K562 (cell line): Measurements from ENCODE around the gene APOC1. TPM values are rescaled to one million over a fixed set of nuclear protein-coding genes. Genes with fewer than 3 reads are reported as not detected.

ENCODE experiments used
- ATAC-seq: fragments of 200-7000 bp; cut with Tn5 transposase; 3 replicates; pipeline ENCODE4 v1.9.1; 2020; ENCODE audit warnings: moderate library complexity
- BruUV-seq: library from RNA; stranded (reverse); fragments of 400-500 nt; replicated peaks from 2 replicates; lab custom pipeline; 2021; lab: Mats Ljungman, UMichigan
- CTCF ChIA-PET: fragments of 300-600 bp; formaldehyde crosslinking; extraction: SDS; loops from one replicate; lab custom pipeline; 2021; ENCODE audit warnings: low intra/inter-chr PET ratio; lab: Yijun Ruan, JAX
- POLR2A ChIA-PET: fragments of 300-600, 350-650 bp; sonication (Branson Sonifier 250); formaldehyde crosslinking; extraction: SDS; loops from one replicate; lab custom pipeline; 2021; ENCODE audit warnings: antibody characterized with exemption, inconsistent platforms; lab: Yijun Ruan, JAX
- DNase-seq, 4 experiments: peaks; one replicate each; pipeline versions ENCODE4 v3.0.0 to v3.0.0-alpha.2; 2011 to 2018; ENCODE audit warnings: low spot score in 3 of 4, mixed read lengths in 3 of 4; ENCODE audit errors: extremely low read depth in 1 of 4
- FAIRE-seq: peaks from 2 replicates; lab custom pipeline; 2011; peaks lifted over from hg19 to GRCh38; lab: Jason Lieb, UNC
- H2AFZ ChIP-seq: 2 replicates; pipeline ENCODE4 v1.6.0; 2011; ENCODE audit warnings: low read depth, low read length, control low read depth, inconsistent platforms
- H3K27ac ChIP-seq: fragments of 200-600 bp; 3 replicates; pipeline ENCODE4 v1.8.0; 2011; ENCODE audit warnings: low read depth, mild to moderate bottlenecking, control low read depth, inconsistent platforms, low read length, moderate library complexity, mixed read lengths; ENCODE audit errors: extremely low read depth
- H3K27me3 ChIP-seq, 2 experiments: fragments of 300-600 bp in 1 of 2; 2 replicates in 1 of 2; 3 replicates in 1 of 2; pipeline versions ENCODE4 v1.6.0 to v1.8.0; 2011; ENCODE audit warnings: inconsistent platforms in 2 of 2, low read length in 2 of 2, mild to moderate bottlenecking in 1 of 2, mixed read lengths in 1 of 2, moderate library complexity in 1 of 2; ENCODE audit not compliant: control insufficient read depth in 2 of 2, insufficient read depth in 2 of 2
- H3K36me3 ChIP-seq: fragments of 300-600 bp; 3 replicates; pipeline ENCODE4 v1.8.0; 2011; ENCODE audit warnings: mild to moderate bottlenecking, low read length, inconsistent platforms; ENCODE audit not compliant: control insufficient read depth, insufficient read depth
- H3K4me1 ChIP-seq, 2 experiments: fragments of 200-600 bp in 1 of 2; replicated peaks in 1 of 2; 2 replicates in 1 of 2; 3 replicates in 1 of 2; pipeline versions ENCODE4 v1.5.1 to v1.8.0; 2011; ENCODE audit warnings: inconsistent platforms in 2 of 2, low read length in 2 of 2, mild to moderate bottlenecking in 1 of 2, mixed read lengths in 1 of 2, moderate library complexity in 1 of 2; ENCODE audit not compliant: control insufficient read depth in 2 of 2, insufficient read depth in 2 of 2
- H3K4me2 ChIP-seq: 2 replicates; pipeline ENCODE4 v1.6.1; 2011; ENCODE audit warnings: low read length, control low read depth, inconsistent platforms, mixed read lengths; ENCODE audit not compliant: insufficient read depth
- H3K4me3 ChIP-seq: fragments of 200-600 bp; sonication (generic), shearing (Covaris generic); 2 replicates; pipeline ENCODE4 v1.5.1; 2016; ENCODE audit warnings: control low read depth, inconsistent platforms
- H3K79me2 ChIP-seq: fragments of 200-600 bp; 3 replicates; pipeline ENCODE4 v1.8.0; 2011; ENCODE audit warnings: low read length, inconsistent platforms; ENCODE audit not compliant: control insufficient read depth, insufficient read depth
- H3K9ac ChIP-seq, 2 experiments: 2 replicates each; pipeline versions ENCODE4 v1.6.0 to v1.6.1; 2011; ENCODE audit warnings: low read depth in 2 of 2, low read length in 2 of 2, control low read depth in 1 of 2, inconsistent platforms in 1 of 2, mild to moderate bottlenecking in 1 of 2, mixed read lengths in 1 of 2; ENCODE audit not compliant: insufficient read depth in 1 of 2
- H3K9me1 ChIP-seq: one replicate; pipeline ENCODE4 v1.6.0; 2011; ENCODE audit warnings: inconsistent platforms, mild to moderate bottlenecking, low read length, moderate library complexity; ENCODE audit not compliant: control insufficient read depth, insufficient read depth
- H3K9me3 ChIP-seq: replicated peaks from 2 replicates; pipeline ENCODE4 v1.5.1; 2011; ENCODE audit warnings: low read depth, low read length, inconsistent platforms; ENCODE audit not compliant: control insufficient read depth, insufficient read depth
- H4K20me1 ChIP-seq: replicated peaks from 2 replicates; pipeline ENCODE4 v1.6.1; 2011; ENCODE audit warnings: low read length, inconsistent platforms, mixed read lengths; ENCODE audit not compliant: control insufficient read depth, insufficient read depth
- BRD4 ChIP-seq: fragments of 200-600 bp; sonication (generic); IDR thresholded peaks from 2 replicates; pipeline ENCODE4 v1.6.1; 2017; ENCODE audit warnings: inconsistent platforms
- ERF ChIP-seq: fragments of 450-650 bp; formaldehyde crosslinking; IDR thresholded peaks from 2 replicates; pipeline ENCODE4 v1.4.0; 2020; ENCODE audit warnings: mild to moderate bottlenecking, mixed read lengths
- FOSL1 ChIP-seq: fragments of 200-800 bp; sonication (Bioruptor generic); conservative IDR thresholded peaks from 2 replicates; pipeline ENCODE4 v1.6.1; 2016; ENCODE audit warnings: missing genetic modification characterization, missing compliant biosample characterization
- FOXJ2 ChIP-seq: fragments of 200-800 bp; sonication (Bioruptor generic); IDR thresholded peaks from 2 replicates; pipeline ENCODE4 v1.6.1; 2016; ENCODE audit warnings: missing genetic modification characterization, missing compliant biosample characterization
- GABPB1 ChIP-seq: sonication (generic); formaldehyde crosslinking; IDR thresholded peaks from 2 replicates; pipeline ENCODE4 v1.8.0; 2022; ENCODE audit warnings: mild to moderate bottlenecking, missing genetic modification reagents
- KAT7 ChIP-seq: sonication (generic); formaldehyde crosslinking; IDR thresholded peaks from 2 replicates; pipeline ENCODE4 v1.8.0; 2022; ENCODE audit warnings: missing genetic modification reagents, mild to moderate bottlenecking, borderline replicate concordance
- MTA1 ChIP-seq: fragments of 450-650 bp; IDR thresholded peaks from 2 replicates; pipeline ENCODE4 v1.6.1; 2017; ENCODE audit warnings: borderline replicate concordance
- NFXL1 ChIP-seq: fragments of 450-650 bp; formaldehyde crosslinking; IDR thresholded peaks from 2 replicates; pipeline ENCODE4 v1.4.0; 2021; ENCODE audit warnings: mild to moderate bottlenecking
- PHF20 ChIP-seq: fragments of 450-650 bp; IDR thresholded peaks from 2 replicates; pipeline ENCODE4 v1.6.1; 2018; ENCODE audit not compliant: partially characterized antibody
- POLR2AphosphoS2 ChIP-seq: IDR thresholded peaks from 2 replicates; pipeline ENCODE4 v1.6.1; 2012; ENCODE audit warnings: low read length, improper control_type of control experiment
- RB1 ChIP-seq: fragments of 450-650 bp; IDR thresholded peaks from 2 replicates; pipeline ENCODE4 v1.6.1; 2017; ENCODE audit warnings: low read depth, mild to moderate bottlenecking
- VEZF1 ChIP-seq: fragments of 200-800 bp; sonication (Bioruptor generic); IDR thresholded peaks from 2 replicates; pipeline ENCODE4 v1.6.1; 2017; ENCODE audit warnings: missing genetic modification characterization, missing compliant biosample characterization
- ZNF143 ChIP-seq: sonication (generic); formaldehyde crosslinking; IDR thresholded peaks from 2 replicates; pipeline ENCODE4 v1.9.0; 2022; ENCODE audit warnings: mild to moderate bottlenecking, missing genetic modification reagents
- ZNF274 ChIP-seq: IDR thresholded peaks from 2 replicates; pipeline ENCODE4 v1.6.1; 2011; ENCODE audit warnings: low read depth, mild to moderate bottlenecking, low read length, moderate library complexity, borderline replicate concordance
- WGBS: fragments of 100-300 bp; shearing (Covaris generic); methylation state at CpG from one replicate; pipeline ENCODE4 v1.1.6; 2016; ENCODE audit warnings: low coverage, mixed read lengths; ENCODE audit not compliant: insufficient coverage; ENCODE audit errors: missing lambda C conversion rate; 5-methylcytosine and 5-hydroxymethylcytosine counted together
- in situ Hi-C: fragments of 300-500 bp; cut with MboI; formaldehyde crosslinking; loops from 4 replicates; pipeline ENCODE4 v1.15.0; 2018; ENCODE audit warnings: inconsistent platforms, mixed read lengths
- intact Hi-C: fragments of 100-400 bp; cut with micrococcal nuclease; formaldehyde crosslinking; loops from 2 replicates; pipeline ENCODE4 v1.14.2; 2022
- polyA plus RNA-seq, 8 experiments: library from polyadenylated mRNA; depleted of rRNA in 4 of 8; stranded (reverse) in 5 of 8; unstranded in 3 of 8; fragments of >200 nt; fragmentation: Nextera tagmentation in 2 of 8; fragmentation: Illumina TruSeq in 1 of 8; extraction: Ambion mirVana in 2 of 8; extraction: Trizol in 1 of 8; gene quantifications; 2 replicates each; pipeline versions ENCODE4 v1.2.1 to v1.2.3, GENCODE V29; 2011 to 2014; ENCODE audit warnings: inconsistent platforms in 1 of 8, missing spikeins in 1 of 8
- total RNA-seq, 7 experiments: library from RNA; depleted of rRNA in 6 of 7; stranded (reverse); fragments of >200 nt in 6 of 7; fragmentation: Illumina TruSeq in 2 of 7; extraction: Trizol in 2 of 7; gene quantifications; 2 replicates each; pipeline versions ENCODE4 v1.2.1 to v1.2.3, GENCODE V29; 2011 to 2021; ENCODE audit warnings: low replicate concordance in 1 of 7
- TF ChIP-seq, protein P1 (sequence below): sonication (generic); formaldehyde crosslinking; IDR thresholded peaks from 2 replicates; pipeline ENCODE4 v1.8.0; 2022; ENCODE audit warnings: mild to moderate bottlenecking, missing genetic modification reagents, borderline replicate concordance
- TF ChIP-seq, protein P2 (sequence below): sonication (generic); formaldehyde crosslinking; IDR thresholded peaks from 2 replicates; pipeline ENCODE4 v1.8.0; 2022; ENCODE audit warnings: mild to moderate bottlenecking, missing genetic modification reagents

Gene APOC1
- total and polyA plus RNA-seq, 9 of the 15 experiments (the other 6 are each of a cell fraction or from before 2014, with no cell fraction given), result 115 to 408 (median 220) TPM

- Histone ChIP-seq H3K4me2 (peak overlapping the region; percentile 100), H3K27me3 (no peaks in the 10 kb centered on the region), H3K27ac (peak overlapping the region; percentile 82), H3K36me3 (peaks cover 29% of the 10 kb centered on the region; the same call in 2 of the 3 replicates), H3K4me3 (peak overlapping the region; percentile 100), H3K9me1 (peaks cover 9% of the 10 kb centered on the region), H3K79me2 (peaks cover 65% of the 10 kb centered on the region), H3K9me3 (no peaks in the 10 kb centered on the region), H3K4me1 (peaks cover 16 to 31% of the 10 kb centered on the region in 2 experiments; a peak in 4 of 5 replicates), H3K9ac (peak overlapping the region; percentile 89 to 100), H2AFZ (peak overlapping the region; percentile 75), H4K20me1 (peaks cover 19% of the 10 kb centered on the region)
- FAIRE-seq (peak; percentile 65), DNase-seq (peak in 2 of 4 experiments; percentile 18 to 58), ATAC-seq (peak; percentile 59)
- TSS peak; percentile 51 for BruUV-seq
- POLR2A ChIA-PET, result interaction anchor here (0.6 to 1.7 kb wide), 5 partner anchors 10 to 210 kb away, joined by 3 to 5 read pairs (median 3); no protein-coding TSS in a partner anchor
- CTCF ChIA-PET, result interaction anchor here (1.1 kb wide), 1 partner anchor 52 kb away, joined by 3 read pairs; no protein-coding TSS in a partner anchor
- intact Hi-C loops, result no loop called here
- in situ Hi-C loops, result no loop called here
- WGBS, result under 1% methylated on average over 39 of the region's 40 CpGs
- TF ChIP-seq, protein P1, sequence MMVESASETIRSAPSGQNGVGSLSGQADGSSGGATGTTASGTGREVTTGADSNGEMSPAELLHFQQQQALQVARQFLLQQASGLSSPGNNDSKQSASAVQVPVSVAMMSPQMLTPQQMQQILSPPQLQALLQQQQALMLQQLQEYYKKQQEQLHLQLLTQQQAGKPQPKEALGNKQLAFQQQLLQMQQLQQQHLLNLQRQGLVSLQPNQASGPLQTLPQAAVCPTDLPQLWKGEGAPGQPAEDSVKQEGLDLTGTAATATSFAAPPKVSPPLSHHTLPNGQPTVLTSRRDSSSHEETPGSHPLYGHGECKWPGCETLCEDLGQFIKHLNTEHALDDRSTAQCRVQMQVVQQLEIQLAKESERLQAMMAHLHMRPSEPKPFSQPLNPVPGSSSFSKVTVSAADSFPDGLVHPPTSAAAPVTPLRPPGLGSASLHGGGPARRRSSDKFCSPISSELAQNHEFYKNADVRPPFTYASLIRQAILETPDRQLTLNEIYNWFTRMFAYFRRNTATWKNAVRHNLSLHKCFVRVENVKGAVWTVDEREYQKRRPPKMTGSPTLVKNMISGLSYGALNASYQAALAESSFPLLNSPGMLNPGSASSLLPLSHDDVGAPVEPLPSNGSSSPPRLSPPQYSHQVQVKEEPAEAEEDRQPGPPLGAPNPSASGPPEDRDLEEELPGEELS (CRISPR knock-in tag), result 0 out of 2 replicates have a peak, but pooled peaks have one; percentile 33
- no peak for TF ChIP-seq NFXL1 (CRISPR knock-in tag)
- TF ChIP-seq PHF20, result peak; percentile 12
- no peak for TF ChIP-seq FOXJ2 (tag)
- TF ChIP-seq BRD4, result 0 out of 2 replicates have a peak, but pooled peaks have one; percentile 64
- TF ChIP-seq RB1, result 0 out of 2 replicates have a peak, but pooled peaks have one; percentile 9
- peak; percentile 38; the same call in 1 of the 2 replicates for TF ChIP-seq ZNF143 (CRISPR knock-in tag)
- no peak for TF ChIP-seq GABPB1
- no peak for TF ChIP-seq POLR2AphosphoS2
- TF ChIP-seq ZNF274, result no peak
- no peak for TF ChIP-seq MTA1
- TF ChIP-seq VEZF1 (CRISPR knock-in tag), result peak; percentile 7; the same call in 1 of the 2 replicates
- TF ChIP-seq, protein P2, sequence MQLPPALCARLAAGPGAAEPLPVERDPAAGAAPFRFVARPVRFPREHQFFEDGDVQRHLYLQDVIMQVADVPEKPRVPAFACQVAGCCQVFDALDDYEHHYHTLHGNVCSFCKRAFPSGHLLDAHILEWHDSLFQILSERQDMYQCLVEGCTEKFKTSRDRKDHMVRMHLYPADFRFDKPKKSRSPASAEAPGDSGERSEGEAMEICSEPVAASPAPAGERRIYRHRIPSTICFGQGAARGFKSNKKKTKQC (CRISPR knock-in tag), result 0 out of 2 replicates have a peak, but pooled peaks have one; percentile 27
- 0 out of 2 replicates have a peak, but pooled peaks have one; percentile 60 for TF ChIP-seq KAT7 (CRISPR knock-in tag)
- TF ChIP-seq ERF (CRISPR knock-in tag), result 0 out of 2 replicates have a peak, but pooled peaks have one; percentile 23
- 0 out of 2 replicates have a peak, but pooled peaks have one; percentile 7 for TF ChIP-seq FOSL1
Observed at GRCh38 chr19:44955505-44956439, 41.4 kb downstream of the APOC1 start.
